ENCODE data around the gene SDHA.

DNA sequence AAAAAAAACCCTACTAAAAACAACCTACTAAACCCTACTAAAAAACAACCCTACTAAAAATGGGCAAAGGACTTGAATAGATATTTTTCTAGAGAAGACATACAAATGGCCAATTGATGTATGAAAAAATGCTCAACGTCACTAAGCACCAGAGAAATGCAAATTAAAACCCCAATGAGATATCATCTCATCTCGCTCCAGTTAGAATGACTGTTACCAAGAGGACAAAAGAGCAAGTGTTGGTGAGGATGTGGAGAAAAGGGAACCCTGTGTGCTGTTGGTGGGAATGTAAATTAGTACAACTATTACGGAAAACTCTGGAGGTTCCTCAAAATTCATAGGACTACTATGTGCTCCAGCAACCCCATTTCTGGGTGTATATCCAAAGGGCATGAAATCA, 10.8 kb downstream of the SDHA start:
- TF ChIP-seq FOSL2 (CRISPR knock-in tag; IDR thresholded peaks at IDR 0.05) (no peak), FOXA1 (IDR thresholded peaks at IDR 0.05) (no peak), FOXA1 (CRISPR knock-in tag; IDR thresholded peaks at IDR 0.05) (no peak), REPIN1 (CRISPR knock-in tag; IDR thresholded peaks at IDR 0.05; ENCODE audit: borderline replicate concordance, low read depth) (no peak), ZFP90 (CRISPR knock-in tag; IDR thresholded peaks at IDR 0.05; ENCODE audit: borderline replicate concordance) (no peak), ZNF543 (CRISPR knock-in tag; IDR thresholded peaks at IDR 0.05) (no peak), POLR2A (IDR thresholded peaks at IDR 0.05; ENCODE audit: insufficient read depth in 1 of 2, low read depth in 2 of 2, low read length in 2 of 2) (no peak), YEATS2 (CRISPR knock-in tag; IDR thresholded peaks at IDR 0.05; ENCODE audit: borderline replicate concordance) (no peak), BRD4 (CRISPR knock-in tag; IDR thresholded peaks at IDR 0.05) (no peak)
- TF ChIP-seq, protein P1, sequence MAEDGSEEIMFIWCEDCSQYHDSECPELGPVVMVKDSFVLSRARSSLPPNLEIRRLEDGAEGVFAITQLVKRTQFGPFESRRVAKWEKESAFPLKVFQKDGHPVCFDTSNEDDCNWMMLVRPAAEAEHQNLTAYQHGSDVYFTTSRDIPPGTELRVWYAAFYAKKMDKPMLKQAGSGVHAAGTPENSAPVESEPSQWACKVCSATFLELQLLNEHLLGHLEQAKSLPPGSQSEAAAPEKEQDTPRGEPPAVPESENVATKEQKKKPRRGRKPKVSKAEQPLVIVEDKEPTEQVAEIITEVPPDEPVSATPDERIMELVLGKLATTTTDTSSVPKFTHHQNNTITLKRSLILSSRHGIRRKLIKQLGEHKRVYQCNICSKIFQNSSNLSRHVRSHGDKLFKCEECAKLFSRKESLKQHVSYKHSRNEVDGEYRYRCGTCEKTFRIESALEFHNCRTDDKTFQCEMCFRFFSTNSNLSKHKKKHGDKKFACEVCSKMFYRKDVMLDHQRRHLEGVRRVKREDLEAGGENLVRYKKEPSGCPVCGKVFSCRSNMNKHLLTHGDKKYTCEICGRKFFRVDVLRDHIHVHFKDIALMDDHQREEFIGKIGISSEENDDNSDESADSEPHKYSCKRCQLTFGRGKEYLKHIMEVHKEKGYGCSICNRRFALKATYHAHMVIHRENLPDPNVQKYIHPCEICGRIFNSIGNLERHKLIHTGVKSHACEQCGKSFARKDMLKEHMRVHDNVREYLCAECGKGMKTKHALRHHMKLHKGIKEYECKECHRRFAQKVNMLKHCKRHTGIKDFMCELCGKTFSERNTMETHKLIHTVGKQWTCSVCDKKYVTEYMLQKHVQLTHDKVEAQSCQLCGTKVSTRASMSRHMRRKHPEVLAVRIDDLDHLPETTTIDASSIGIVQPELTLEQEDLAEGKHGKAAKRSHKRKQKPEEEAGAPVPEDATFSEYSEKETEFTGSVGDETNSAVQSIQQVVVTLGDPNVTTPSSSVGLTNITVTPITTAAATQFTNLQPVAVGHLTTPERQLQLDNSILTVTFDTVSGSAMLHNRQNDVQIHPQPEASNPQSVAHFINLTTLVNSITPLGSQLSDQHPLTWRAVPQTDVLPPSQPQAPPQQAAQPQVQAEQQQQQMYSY (CRISPR knock-in tag; IDR thresholded peaks at IDR 0.05): no peak
- TF ChIP-seq, protein P2, sequence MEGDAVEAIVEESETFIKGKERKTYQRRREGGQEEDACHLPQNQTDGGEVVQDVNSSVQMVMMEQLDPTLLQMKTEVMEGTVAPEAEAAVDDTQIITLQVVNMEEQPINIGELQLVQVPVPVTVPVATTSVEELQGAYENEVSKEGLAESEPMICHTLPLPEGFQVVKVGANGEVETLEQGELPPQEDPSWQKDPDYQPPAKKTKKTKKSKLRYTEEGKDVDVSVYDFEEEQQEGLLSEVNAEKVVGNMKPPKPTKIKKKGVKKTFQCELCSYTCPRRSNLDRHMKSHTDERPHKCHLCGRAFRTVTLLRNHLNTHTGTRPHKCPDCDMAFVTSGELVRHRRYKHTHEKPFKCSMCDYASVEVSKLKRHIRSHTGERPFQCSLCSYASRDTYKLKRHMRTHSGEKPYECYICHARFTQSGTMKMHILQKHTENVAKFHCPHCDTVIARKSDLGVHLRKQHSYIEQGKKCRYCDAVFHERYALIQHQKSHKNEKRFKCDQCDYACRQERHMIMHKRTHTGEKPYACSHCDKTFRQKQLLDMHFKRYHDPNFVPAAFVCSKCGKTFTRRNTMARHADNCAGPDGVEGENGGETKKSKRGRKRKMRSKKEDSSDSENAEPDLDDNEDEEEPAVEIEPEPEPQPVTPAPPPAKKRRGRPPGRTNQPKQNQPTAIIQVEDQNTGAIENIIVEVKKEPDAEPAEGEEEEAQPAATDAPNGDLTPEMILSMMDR (CRISPR knock-in tag; IDR thresholded peaks at IDR 0.05): no peak
